OCI-LY3 (cell line): ENCODE measurements around the gene PPP1R12B.
"Not testable (repeated sequence)": the region's sequence is repeated elsewhere in the genome, so short reads cannot be mapped to it uniquely, and the experiment has no call there.

Experiments
- EZH2phosphoT487 ChIP-seq: fragments of 200-600 bp; shearing (Covaris generic); IDR thresholded peaks from 2 replicates; pipeline ENCODE4 v1.6.1; 2018; ENCODE audit warnings: antibody characterized with exemption, mixed run types, low read depth
- TF ChIP-seq, protein P1 (sequence below): fragments of 200-600, 300-600 bp; sonication (generic); IDR thresholded peaks from 2 replicates; pipeline ENCODE4 v1.5.1; 2014; ENCODE audit warnings: antibody characterized with exemption, low read length, low read depth

DNA sequence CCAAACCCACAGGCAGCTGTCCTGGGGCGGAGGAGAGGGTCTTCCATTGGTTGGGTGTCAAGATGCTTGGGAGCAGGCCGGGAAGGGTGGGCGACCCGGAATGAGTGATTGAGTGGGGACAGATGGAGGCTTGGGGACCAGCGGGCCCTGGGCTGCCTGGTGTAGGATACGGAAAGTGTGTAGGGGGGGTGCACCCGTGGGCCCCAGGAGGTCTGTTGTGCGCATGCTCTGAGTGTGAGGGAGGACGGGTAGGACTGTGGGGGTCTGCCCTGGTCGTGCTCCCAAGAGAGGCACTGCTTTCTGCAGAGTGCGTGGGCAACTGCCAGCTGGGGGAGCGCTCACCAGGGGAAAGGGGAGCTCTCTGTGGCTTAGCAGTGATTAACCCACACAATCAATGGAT is 275.0 kb downstream of the PPP1R12B start:
- TF ChIP-seq, protein P1, sequence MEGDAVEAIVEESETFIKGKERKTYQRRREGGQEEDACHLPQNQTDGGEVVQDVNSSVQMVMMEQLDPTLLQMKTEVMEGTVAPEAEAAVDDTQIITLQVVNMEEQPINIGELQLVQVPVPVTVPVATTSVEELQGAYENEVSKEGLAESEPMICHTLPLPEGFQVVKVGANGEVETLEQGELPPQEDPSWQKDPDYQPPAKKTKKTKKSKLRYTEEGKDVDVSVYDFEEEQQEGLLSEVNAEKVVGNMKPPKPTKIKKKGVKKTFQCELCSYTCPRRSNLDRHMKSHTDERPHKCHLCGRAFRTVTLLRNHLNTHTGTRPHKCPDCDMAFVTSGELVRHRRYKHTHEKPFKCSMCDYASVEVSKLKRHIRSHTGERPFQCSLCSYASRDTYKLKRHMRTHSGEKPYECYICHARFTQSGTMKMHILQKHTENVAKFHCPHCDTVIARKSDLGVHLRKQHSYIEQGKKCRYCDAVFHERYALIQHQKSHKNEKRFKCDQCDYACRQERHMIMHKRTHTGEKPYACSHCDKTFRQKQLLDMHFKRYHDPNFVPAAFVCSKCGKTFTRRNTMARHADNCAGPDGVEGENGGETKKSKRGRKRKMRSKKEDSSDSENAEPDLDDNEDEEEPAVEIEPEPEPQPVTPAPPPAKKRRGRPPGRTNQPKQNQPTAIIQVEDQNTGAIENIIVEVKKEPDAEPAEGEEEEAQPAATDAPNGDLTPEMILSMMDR, result not testable (repeated sequence)
- TF ChIP-seq EZH2phosphoT487, result not testable (repeated sequence)
